DMS114 treated with DMSO at 0.1 percent for 48 hours (cell line): ENCODE data around the gene C1QTNF1.
A peak's percentile ranks its signal among the peaks of the same experiment; 100 is the strongest.

Experiments
- DNase-seq: peaks from one replicate; lab custom pipeline; 2025; ENCODE audit not compliant: unreplicated experiment; lab: John Stamatoyannopoulos, UW

C1QTNF1 gene

DNA sequence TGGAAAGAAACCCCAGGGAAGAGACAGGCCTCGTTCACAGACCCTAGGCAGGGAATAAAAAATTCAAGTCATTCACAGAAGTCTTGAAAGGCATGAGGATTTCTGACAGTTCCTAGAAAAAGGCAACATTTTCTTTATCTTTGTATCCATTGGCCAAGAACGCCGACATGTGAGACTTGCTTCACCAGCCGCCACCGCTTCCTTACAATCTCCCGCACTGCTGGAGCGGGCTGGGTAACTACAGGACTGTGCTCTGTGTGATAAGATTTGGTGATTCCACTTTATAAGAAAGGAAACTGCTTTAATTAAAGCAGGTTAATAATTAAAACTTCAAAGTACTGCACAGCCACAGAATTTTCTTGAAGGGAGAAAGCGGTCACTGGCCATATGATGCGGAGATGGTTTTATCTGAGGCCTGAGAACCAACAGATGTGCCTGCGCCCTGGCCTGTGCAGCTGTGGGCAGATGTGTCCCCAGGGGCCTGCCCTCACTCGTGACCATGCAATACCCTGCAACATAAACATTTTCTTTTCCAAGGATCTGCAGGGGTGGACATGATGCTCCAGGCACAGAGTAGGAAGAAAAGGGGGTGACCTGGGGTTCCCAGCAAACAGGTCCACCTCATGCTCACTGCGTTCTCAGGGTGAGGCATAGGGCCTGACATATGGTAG lies 31.3 kb upstream of the C1QTNF1 start:
- no peak for DNase-seq

DNA sequence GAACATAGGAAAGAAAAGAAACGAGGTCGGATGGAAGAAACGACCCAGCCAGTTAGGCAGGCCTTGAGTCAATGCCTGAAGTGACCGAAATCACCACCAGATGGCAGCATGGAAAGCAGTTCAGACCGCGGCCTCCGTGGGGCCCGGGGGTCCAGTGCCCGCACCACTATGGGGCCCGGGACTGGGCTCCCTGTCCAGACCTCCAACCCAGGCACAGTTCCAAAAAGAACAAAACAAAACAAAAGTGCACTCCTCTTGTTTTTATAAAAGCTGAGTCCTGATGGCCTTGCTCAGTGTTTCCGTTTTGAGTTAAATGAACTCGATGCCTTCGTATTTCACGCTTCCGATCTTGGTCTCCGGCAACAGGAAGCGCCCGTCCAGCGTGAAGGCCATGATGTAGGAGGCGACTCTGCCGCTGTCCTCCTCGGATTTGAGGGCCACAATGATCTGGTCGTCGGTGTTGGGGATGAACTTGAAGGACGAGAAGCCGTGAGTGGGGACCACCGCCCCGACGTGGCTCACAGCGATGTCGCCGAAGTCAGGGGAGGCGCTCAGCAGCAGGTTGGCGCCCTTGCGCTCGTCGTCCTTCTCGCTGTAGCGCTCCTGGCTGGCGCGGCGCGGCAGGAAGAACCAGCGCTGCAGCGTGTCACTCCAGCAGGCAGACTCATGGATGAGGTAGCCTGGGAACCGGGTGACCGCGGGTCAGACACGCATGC lies 30.6 kb upstream of the C1QTNF1 start:
- peak; percentile 12 for DNase-seq

DNA sequence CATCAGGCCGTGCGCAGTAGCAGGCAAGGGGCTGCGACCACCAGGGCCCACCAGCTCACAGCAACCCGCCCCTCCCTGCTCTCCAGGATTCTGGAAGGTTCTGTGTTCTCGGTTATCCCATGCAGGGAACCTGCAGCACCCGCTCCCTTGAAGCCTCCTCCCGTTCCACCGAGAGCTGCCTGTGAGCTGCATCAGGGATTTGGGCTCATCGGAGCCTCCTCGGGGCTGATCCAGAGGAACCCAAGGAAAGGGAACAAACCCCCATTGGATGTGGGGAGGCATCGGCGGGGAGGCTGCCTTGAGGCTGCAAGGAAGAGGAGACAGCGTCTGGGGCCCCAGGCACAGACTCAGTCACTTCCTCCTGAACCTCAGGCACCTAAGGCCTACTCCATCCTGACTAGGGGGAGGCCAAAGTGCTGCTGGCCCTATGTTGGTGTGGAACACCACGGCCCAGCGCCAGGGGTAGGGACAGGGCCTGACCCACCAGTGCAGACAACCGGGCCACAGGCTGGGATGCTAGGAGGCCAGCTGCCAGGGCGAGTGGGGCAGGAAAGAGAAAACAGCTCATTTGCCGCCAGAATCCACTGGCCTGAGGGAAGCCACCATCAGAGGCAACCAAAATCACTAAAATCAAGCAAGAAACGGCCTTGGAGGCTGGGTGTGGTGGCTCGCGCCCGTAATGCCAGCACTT lies 29.8 kb upstream of the C1QTNF1 start:
- DNase-seq: no peak

DNA sequence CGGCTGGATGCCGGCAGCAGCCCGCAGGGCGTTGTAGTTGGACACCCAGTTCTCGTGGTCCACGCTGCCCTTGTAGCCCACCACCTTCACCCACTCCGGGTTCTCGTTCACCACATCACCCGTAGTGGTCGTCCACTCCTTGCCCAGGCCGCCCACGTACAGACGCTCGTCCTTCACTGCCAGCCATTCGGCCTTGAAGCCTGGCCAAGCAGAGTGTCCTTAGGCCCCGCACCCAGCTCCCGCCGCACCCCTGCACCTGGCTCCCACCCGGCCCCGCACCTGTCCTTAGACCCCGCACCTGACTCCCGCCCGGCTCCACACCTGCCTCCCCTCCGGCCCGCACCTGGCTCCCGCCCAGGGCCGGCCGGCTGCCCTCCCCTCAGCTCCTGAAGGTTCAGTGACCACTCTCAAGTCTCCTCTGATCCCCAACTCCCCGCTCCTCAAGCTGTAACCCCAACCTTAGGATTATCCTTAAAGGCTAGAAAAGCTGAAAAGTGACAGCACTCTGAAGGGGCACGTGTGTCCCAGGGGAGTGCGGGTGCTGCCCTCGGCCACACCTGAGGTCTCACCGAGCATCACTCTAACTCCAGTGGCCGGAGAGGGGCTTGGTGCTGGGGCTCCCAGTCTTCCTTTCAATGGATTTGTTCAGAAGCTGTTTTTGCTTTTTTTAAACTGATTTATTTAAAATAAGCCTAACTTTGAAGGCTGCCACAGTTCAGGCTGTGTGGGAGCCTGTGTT lies 28.8 kb upstream of the C1QTNF1 start:
- DNase-seq: no peak

DNA sequence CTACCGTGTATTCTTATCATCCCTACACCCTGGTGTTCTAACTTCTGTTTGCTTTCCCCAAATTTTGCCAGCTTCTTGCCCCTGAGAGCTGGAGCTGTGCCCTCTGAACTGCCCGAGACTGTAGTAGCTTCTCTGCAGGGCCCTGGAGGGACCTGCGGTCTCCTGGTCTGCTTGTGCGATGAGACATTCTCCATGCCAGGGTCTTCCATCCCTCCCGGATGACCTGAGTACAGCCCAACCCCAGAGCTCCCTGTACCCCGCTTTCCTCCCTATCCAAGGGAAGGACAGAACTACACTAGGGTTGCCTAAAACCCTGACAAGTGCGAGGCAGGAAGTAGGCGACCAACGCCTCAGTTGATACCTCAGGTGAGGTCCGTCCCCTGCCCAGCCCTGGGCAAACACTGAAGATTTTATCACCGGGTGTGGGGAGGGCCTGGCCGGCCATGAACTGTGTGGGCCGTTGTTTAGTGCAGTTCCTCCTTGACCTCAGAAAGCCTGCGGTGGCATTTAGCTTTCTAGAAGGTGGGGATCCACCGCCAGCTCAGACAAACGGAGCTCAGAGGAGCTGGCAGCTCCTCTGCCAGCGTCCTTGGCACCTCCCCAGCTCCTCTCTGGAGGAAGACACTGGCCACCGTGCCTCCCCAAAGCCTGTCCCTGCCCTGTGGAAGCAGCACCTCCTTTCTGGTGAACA lies 28.1 kb upstream of the C1QTNF1 start:
- DNase-seq: no peak

DNA sequence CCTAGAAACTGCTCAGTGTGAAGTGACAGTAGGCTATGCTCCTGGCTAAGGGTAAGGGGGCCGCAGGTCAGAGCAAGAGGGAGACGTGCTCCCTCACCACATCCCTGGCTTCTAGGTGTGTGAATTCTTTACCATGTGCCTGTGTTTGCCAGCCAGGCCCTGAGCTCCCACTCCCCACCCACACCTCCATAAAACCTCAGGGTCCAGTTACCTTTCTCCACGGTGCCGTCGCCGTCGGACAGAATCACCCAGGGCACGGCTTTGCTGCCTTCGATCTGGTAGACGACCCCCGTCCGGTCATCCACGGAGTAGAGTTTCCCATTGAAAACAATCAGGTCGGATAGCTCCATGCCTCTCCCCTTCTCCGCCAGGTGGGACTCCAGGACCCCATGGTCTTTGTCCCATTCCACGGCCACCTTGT lies 27.2 kb upstream of the C1QTNF1 start:
- no peak for DNase-seq

DNA sequence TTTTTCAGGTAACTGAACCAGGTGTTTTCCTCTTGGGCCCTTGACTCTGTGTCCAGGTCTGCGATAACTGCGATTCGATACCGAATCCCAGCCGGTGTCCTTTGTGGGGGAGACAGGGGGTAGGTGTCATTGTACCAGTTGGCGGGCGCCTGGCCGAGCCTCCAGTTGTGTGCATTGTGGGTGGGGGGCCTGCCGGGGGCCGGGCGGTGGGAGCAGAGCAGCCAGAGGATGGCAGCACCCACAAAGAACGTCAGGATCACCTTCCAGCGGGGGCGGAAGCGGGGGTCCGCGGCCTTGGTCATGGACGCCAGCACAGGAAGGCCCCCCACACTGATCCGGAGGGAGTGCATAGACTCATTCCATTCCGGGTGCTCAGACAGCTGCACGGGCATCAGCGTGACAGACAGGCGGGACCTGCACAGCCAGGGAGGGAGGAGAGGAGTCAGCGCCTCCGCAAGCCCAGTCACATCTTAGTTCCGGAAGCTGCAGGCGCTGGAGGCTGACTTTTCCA lies 26.7 kb upstream of the C1QTNF1 start:
- DNase-seq: no peak

DNA sequence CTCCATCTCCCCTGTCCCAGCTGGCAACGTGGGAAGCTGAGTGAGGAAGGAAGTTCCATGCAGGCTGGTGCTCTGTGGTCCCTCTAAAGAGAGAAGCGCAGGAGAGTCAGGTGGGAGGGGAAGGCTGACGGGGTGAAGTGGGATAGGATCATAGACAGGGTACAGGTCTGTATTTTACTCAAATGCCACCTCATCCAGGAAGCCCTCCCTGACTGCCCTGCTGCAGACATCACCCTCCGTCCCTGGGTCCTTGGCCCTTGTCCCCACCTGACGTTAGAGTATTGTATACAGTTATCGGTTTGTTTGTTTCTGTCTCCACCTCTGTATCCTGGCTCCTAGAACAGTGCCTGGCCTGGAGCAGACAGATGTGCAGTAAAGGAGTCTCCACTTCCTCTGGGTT lies 26.1 kb upstream of the C1QTNF1 start:
- no peak for DNase-seq

DNA sequence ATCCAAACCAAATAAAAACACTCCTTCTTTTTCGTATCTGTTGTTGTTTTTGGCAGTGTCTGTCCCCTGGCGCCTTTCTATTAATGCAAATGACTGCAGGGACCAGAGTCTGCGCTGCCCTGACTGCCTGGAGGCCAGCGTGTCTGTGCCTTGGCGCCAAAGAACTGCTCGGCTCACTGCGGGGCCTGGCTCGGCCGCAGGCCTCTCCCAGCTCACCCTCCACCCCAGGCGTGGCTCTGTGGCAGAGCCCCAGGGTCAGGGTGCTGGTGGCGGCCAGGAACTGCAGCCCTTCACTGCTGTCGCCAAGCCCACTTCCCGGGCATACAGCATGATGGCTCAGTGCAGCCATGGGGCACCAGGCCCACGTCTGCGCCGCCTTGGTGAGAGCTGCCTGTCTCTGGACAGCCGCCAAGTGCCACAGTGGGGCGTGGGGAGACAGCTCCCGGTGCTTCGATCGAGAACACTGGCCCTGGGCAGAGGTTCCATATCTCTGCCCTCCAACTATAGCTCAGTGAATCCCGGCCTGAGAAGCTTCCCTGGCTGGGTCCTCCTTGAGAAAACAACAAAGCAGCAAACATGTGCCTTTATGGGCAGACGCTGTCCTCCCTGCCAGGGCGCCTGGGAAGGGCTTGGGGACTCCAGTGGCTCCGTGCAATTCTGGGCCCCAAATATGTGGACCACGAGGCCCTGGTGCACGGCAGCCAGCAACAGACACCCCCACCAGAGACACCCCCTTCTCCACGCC lies 25.5 kb upstream of the C1QTNF1 start:
- DNase-seq: no peak

DNA sequence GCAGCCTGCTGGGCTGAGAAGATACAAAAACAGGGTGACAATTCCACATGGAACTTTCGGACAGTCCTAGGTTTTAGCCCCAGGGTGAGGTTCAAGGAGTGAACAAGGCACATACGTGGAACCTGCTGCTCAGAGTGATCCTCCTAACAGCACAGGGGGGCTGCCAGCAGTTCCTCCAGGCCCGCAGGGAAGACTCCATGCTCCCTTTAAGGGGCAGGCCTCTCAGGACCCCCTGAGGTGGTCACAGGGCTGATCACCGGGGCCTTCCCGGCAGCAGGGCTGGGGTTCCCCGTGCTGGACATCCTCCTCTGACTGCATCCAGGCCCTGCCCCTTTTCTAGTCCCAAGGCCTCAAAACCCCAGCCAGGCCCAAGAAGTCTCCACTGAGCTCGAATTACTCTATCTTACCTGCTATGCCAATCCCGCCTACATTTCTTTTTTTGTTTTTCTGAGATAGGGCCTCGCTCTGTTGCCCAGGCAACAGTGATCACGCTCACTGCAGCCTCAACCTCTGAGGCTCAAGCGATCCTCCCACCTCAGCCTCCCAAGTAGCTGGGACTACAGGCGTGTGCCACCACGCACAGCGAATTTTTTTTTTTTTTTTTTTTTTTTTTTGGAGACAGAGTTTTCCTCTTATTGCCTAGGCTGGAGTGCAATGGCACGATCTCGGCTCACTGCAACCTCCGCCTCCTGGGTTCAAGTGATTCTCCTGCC lies 24.8 kb upstream of the C1QTNF1 start:
- DNase-seq: no peak

DNA sequence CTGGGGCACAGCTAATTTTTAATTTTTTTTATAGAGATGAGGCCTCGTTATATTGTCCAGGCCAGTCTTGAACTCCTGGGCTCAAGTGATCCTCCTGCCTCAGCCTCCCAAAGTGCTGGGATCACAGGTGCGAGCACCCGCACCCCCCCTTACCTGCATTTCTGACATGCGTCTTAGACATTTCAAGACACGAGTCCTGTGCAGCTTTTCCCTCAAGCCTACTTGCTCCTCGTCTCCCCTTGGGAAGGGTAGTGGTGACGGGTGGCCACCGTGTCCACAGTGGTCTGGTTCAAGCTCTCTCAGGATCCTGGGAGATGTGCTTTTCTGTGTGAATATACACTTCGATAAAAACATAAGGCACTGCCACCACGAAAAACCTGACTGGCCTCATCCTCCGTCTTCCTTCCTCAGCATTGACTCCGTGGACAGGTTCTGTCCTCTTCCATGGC lies 24.0 kb upstream of the C1QTNF1 start:
- no peak for DNase-seq

DNA sequence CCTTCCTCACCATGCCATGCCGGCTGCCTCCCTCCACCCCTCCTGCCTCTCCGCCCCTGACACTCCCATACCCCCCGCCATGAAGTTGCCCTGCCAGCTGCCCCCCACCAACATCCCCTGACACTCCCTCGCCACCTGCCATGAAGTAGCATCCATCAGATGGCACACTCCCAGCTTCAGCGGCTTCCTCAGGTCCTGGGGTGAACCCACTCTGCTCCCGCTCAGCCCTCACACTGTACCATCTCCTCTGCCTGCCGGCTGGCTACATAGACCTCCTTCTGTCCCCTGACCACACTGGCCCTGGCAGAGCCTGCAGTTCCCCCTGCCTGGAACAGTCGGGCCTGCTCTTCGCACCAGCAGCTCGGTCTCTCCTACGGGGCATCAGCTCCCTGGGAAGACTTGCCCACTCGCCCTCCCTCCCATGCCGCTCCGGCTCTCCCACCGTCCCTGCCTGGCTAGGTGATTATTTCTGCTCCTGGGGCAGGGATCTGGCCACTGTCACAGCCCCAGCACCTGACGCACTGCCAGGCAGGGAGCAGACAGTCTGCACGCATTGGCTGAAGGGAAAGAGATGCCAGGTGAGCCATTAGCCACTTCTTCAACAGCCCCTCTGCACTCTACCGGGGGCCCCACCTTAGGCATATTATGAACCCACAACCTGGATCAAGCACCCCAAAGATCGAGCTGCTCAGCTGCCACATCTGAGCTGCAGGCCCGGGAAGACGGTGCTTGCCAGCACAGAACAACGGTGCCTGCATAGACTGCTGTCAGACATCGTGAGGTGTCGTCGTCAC lies 23.4 kb upstream of the C1QTNF1 start:
- DNase-seq: no peak

DNA sequence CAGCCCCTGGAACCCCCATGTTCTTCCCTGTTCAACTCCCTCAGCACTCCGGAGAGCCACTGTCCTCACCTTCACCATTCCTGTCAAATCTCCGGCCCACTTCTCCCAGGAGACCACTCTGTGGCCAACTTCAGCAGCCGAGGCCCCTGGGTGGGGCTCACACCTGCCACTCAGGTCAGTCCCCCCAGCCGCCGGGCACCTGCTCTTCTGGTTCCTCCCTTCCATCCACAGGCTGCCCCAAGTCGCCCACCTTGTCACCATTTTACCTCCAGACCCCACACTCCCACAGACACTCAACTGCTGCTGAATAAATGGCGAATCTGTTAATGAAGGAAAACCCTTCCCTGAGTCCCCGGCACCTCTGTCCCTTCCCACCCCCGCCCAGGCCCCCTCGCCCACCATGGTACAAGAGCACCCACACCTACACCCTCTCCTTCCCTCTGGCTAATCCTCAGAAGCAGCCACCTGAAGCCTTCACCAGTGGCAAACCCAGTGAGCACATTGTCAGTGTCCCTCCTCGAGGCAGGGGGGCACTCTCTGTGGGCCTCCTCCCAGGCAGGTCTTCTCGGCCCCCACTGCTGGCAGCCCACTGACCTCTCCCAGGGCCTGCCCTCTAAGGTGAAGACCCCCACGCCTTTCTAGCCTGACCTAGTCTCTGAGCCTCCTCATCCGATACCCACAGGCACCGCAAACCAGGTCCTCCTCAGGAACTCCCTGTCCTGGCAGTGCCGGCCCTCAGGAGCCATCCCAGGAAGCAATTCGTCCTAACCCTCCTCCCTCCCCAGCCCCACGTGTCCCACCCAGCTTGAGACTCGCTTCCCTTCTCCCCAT lies 22.6 kb upstream of the C1QTNF1 start:
- DNase-seq: no peak

DNA sequence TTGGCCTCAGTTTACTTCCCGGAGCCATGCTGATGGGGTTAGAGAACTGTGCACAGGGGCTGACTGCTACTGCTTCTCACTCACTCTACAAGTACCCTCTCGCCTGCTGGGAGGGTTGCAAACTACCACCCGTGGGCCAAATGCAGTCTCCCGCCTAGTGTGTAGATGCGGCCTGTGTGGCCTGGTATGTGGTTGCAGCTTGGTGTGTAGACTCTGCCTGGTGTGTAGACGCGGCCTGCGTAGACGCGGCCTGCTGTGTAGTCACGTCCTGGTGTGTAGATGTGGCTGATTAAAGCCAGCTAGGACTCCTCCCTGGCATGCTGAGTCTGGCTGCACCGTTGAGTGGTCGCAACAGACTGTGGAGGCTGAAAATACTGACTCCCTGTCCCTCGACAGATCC lies 21.7 kb upstream of the C1QTNF1 start:
- DNase-seq: no peak

DNA sequence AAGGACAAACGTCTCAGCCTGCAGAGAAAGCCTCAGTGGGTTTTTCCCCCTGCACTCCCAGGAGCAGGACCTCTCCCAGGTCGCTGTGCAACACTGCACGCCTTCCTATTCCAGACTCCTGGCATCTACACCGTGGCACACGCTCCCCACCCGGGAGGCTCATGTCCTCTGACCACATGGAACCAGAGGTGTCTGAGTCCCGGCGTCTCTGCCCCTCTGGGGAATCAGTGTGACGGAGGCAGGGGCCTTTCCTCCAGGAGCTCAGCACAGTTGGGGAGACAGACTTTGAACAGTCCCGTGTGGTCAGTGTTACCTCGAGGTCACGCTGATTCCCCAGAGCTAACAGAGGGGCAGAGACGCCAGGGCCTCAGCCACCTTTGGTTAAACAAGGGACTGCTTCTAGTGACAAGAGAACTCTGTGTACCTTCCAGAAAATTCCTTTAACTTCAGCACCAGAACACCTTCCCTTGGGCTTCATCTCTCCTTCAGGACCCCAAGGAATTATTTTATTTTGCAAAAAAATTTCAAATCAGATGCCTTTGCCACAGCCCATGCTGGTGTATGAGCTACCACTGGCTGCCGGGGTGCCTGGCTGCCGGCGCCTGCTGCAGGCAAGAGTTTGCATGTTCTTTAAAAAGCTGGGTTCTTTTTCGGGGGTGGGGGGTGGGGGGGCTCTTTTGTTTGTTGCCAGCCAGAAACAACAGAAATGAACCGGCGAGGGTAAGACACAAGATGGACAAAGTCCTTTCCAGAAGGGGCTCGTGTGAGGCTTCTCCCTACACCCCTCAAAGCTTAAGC lies 21.0 kb upstream of the C1QTNF1 start:
- DNase-seq: no peak

DNA sequence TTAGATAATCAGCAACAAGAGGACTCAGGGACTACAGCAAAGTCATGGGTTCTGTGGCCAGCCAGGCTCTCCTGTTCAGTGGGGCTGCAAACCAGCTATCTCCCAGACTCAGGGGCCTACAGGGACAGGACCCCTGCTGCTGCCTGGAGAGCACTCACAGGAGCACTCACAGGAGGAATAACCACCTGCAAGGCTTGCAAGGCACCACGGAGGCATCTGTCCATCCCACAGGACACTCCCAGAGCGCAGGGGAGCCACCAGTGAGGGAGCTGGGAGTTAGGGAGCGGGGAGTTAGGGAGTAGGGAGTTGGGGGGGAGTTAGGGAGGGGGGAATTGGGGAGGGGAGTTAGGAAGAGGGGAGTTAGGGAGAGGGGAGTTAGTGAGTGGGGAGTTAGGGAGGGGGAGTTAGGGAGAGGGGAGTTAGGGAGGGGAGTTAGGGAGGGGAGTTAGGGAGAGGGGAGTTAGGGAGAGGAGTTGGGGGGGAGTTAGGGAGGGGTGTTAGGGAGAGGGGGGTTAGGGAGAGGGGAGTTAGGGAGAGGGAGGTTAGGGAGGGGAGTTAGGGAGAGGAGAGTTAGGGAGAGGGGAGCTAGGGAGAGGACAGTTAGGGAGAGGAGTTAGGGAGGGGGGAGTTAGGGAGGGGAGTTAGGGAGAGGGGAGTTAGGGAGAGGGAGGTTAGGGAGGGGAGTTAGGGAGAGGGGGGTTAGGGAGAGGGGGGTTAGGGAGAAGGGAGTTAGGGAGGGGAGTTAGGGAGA lies 20.1 kb upstream of the C1QTNF1 start:
- no peak for DNase-seq
